ENCODE measurements around the gene AFAP1.

Gene AFAP1

DNA sequence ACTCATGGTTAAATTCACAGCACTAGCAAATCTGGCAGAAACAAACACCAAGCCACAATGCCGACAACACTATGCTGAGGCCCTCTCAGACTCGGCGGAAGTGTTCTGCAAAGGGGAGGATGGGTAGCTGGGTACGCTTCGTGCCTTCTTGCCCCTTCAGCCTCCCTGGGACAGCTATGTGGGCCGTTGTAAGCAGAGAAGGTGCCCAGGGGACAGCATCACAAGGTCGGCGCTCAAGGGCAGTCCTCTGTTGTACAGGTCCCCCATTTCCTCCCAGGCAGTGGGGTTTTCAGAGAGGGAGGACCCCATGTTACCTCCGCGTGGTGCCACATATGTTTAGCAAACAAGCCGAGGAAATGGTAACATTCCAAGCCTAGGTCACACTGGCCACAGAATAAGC, 173.6 kb downstream of the AFAP1 start:
- DNase-seq: no peak

DNA sequence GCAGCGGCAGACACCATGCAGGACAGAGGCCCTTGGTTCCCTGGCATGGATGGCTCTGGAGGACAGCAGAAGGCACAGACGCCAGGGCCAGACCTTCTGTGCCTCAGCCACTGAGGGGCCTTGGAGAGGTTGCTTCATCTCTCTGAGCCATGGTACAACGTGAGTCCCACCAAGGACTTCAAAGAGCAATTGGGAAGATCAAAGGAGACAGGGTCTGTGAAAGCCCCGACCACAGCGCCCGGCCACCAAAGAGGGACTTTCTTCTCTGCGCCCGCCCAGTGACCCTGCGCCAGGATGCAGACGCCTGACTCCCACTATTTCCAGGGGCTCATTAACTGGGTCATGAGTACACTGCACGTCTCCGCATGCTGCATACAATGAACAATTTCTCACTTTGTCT, 174.0 kb downstream of the AFAP1 start:
- no peak for DNase-seq

DNA sequence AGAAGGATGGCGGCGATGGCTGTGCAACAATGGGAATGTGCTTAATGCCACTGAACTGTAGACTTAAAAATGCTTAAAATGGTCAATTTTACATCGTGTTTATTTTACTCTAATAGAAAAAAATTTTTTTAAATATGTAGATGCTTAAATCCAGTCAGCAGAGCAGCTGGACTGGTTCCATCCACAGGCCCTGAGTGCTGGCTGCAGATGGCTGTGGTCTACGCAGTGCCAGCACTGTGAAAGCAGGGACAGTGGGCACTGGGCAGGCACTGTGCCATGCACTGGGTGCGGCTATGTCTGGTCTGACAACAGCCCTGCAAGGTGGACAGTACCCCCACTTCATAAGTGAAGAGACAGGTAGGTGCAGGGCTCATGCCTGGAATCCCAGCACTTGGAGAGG, 175.2 kb downstream of the AFAP1 start:
- no peak for DNase-seq

- no peak for DNase-seq
These were observed 175.9 kb downstream of the AFAP1 start for GRCh38 chr4:7763788-7764187.

GRCh38 chr4:7763106-7763505, 176.6 kb downstream of the AFAP1 start:
- DNase-seq: no peak

- DNase-seq: no peak
These were observed 177.2 kb downstream of the AFAP1 start for GRCh38 chr4:7762376-7763030.

- no peak for DNase-seq
These were observed 177.9 kb downstream of the AFAP1 start for GRCh38 chr4:7761720-7762119.

DNA sequence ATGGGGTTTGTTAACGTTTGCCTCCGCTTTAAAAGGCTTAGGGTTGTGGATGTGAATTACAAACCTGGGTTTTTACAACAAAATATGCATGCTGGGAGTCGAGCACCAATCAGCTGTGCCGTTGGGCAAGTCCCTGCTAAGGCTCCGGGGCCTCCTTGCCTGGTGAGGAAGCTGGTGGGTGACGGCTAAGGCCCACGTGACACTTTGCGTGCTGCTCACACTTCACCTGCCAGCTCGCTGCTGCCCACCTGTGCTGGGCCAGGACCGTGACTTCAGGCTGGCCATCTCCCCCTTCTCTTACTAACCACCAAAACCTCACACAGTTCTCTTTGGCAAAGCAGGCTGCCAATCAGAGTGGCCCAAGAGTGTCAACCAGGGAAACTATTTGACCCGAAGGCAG, 178.3 kb downstream of the AFAP1 start:
- no peak for DNase-seq

- DNase-seq: no peak
These were observed 179.0 kb downstream of the AFAP1 start for GRCh38 chr4:7760706-7761105.

DNA sequence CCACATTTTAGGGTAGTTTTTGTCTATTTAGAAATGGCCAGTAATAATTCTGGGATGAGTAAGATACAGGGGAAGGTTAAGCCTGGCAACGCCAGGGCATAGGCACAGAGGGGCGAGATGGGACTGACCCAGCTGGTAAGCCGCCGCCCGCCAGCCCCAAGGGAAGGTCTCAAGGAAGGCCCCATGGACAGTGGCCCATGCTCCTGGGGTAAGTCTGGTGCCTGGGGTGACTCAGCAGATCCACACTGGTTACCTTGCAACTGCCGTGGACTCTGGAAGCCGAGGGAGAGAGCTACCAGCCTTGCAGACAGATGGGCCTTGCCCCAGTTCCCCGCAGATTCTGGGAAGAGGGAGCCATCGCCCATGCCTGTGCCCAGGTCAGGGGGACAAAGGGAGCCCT, 179.4 kb downstream of the AFAP1 start:
- no peak for DNase-seq

DNA sequence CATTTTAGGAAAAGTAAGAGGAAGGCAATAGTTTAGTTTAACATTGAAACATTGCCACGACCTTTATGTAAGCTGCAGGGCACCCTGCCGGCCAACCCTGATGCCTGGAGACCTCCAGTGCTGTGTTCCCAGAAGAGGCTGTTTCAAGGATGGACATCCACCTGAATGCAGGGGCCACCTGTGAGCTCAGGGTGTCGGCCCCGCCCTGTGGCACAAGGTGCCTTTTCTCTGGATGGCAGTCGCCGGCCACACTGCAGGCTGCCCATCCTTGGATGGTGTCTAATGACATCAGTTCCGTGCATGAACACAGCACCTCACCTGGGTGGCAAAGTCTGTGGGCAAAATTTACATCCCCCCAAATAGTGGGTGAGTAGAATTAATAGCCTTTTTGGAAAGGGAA, 180.0 kb downstream of the AFAP1 start:
- DNase-seq: no peak

DNA sequence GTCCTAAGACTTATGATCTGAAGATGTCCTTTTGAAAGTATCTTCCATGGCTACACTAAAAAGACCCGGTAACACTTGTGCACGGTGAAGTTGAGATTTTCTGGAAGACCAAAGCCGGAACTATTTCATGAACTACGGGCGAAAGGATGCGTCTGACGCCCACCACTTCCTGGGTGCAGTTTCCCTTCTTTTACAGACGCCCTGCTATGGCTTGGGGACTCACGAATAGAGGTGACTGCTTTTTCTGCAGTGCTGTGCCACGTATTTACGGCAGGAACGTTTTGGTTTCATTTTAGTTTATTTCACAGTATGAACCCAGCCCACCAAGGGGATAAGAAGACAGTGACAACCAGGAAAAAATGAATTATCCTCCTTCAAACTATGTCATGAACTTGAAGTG, 180.4 kb downstream of the AFAP1 start:
- no peak for DNase-seq

DNA sequence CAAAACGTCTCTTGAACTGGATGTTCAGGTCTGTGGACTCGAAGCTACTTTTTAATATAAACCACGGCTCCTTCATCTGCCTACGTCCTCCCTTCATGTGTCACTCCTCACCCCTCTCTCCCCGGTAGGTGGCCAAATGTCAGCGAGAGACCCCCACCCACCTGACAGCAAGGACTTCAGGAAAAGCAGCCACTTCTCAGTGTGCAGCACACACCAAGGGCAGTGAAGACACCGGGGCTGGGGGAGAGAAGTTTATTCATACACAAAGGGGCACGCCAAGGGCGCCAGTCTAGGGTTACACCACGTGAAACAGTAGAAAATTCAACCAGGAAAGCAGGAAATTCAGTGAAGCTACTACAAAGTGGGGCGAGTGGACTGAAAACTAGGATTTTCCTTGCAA, 181.2 kb downstream of the AFAP1 start:
- DNase-seq: no peak

- no peak for DNase-seq
These were observed 181.9 kb downstream of the AFAP1 start for GRCh38 chr4:7757501-7758471.

DNA sequence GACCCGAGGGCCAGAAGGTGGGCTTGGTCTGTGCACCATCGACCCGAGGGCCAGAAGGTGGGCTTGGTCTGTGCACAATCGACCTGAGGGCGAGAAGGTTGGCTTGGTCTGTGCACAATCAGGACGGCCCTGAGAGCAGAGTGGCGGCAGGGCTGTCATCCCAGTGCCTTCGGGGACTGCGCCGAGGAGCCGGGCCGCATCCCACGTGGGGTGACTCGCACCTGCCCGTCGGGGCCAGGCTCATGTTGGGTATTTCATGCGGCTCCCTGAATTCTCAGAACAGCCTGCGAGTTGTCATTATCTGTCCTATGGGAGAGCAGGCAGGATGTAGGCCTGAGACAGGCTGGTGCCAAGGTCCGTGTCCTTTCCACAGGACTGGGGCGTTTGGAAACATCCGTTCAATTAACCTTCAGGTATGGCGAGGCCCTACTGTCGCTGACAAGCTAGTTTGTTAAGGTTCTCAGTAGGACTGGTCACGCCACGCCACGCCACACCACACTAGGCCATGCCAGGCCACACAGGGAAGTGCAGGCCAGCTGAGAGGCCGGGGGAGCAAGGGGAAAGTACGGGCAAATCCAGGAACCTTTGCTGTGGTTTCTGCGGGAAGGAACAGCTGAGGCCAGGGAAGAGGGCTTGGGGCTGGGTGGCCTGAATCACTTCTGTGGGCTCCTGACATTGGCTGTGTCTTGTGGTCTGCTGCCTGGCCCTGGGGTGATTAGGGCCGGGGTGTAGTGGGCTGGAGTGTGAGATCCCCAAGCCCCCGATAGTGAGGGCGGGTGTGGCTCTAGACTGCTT, 182.9 kb downstream of the AFAP1 start:
- DNase-seq: no peak

DNA sequence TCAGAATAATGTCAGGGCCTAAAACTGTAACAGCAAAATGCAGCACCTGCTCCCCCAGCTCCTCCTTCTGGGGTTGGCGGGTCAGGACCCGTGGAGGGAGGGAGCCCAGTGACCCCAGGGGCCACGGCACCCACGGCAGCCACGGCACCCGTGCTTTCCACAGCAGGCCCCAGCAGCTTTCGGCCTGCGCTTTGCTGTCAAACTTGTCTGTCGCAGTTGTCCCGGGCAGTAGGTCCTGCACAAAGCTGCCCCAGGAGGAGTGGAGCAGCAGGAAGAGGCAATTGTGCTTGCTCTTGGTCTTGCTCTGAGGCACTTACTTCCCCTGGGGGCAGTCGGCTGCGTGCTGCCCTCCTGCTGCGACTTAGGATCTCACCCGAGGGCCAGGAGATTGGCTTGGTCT, 183.6 kb downstream of the AFAP1 start:
- DNase-seq: no peak

GRCh38 chr4:7755561-7755960, 184.1 kb downstream of the AFAP1 start:
- no peak for DNase-seq

- DNase-seq: no peak
These were observed 184.9 kb downstream of the AFAP1 start for GRCh38 chr4:7754565-7755262.

DNA sequence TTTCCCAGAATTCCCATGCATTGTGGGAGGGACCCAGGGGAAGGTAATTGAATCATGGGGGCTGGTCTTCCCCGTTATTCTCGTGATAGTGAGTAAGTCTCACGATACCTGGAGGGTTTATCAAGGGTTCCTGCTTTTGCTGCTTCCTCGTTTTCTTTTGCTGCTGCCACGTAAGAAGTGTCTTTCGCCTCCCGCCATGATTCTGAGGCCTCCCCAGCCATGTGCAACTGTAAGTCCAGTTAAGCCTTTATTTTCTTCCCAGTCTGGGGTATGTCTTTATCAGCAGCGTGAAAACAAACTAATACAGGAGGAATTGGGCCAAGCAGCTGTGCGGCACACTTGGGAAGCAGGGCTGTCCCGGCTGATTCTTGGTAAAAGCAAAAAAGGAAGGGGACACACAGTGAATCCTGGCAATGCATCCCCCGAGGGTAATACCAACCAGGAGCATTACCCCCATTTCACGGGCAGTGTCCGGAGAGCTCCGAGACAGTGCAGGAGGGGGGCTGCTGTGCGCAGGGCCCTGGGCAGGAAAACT, 185.7 kb downstream of the AFAP1 start:
- no peak for DNase-seq

GRCh38 chr4:7753271-7753670, 186.4 kb downstream of the AFAP1 start:
- DNase-seq: no peak

GRCh38 chr4:7752649-7753048, 187.0 kb downstream of the AFAP1 start:
- DNase-seq: no peak

GRCh38 chr4:7750972-7751371, 188.7 kb downstream of the AFAP1 start:
- no peak for DNase-seq

GRCh38 chr4:7750523-7750922, 189.1 kb downstream of the AFAP1 start:
- DNase-seq: no peak

All from NCI-H1436 (cell line).